GF-D8 (cell line): ENCODE data around the gene NETO1.

Experiments used
- DNase-seq: peaks from one replicate; lab custom pipeline; 2025; lab: John Stamatoyannopoulos, UW

The NETO1 gene

DNA sequence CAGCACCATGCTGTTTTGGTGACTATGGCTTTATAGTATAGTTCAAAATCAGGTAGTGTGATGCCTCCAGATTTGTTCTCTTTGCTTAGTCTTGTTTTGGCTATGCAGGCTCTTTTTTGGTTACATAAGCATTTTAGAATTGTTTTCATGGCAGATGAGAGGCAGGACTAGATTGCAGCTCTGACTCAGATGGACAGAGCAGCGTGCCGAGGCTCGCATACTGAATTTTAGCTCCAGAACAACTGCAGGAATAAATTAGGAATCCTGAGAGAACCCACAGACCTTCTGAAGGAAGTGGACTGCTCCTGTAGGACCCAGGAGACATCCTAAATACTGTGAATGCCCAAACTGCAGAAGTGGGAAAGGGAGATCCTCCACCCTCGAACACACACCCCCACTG is 141.6 kb downstream of the NETO1 start:
- no peak for DNase-seq

DNA sequence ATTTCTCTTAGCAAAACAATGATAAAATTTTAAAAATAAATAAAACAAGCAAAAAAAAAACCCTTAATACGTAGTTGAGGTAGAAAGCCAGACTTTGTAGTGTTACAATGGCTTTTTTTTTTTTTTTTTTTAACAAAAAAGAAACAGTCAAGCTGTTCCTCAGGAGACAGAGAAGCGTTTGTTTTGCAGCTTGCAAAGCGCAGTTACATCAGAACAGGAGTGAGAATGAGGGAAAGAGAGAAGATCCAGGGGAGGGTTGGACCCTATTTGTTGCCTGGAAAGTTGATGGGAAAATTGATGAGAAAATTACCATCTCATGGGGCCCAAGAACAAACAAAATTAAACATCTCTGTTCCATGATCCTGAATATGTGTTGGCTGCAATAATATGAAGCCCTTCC is 146.5 kb downstream of the NETO1 start:
- DNase-seq = no peak

DNA sequence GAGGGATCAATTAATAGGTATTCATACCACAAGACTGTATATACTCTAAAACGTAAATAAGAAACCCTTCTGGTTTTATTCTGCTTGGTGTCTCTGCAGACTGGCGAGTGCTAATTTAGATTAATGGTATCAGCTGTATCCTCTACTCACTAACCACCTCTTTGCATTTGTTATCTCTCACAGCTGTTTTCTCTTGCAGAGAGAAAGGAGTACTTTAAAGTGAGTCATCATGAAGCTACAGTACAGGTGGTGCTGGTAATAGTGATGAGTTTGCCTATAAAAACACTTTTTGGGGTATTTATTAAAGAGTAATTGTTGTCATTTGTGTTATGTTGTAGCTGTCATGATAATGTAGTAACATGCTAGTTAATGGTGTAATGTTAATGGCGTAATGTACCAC is 147.7 kb downstream of the NETO1 start:
- DNase-seq = no peak

DNA sequence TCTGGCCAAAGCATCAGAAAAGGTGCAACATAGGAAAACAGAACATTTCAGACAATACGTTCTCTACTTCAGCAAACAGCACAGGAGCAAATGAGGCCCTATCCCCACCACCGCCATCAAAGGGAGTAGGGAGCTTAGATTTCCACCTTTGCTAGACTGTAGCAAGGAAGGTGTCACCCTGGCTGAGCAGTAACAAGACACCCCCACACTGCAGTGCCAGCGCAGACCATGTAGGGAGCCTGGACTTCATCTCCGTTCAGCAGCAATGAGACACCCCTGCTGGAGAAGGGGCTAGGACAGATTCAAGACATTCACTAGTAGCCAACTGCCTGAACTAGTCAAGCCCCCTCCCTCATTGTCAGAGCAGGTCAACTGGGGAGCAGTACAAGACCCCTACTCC is 163.6 kb downstream of the NETO1 start:
- no peak for DNase-seq

DNA sequence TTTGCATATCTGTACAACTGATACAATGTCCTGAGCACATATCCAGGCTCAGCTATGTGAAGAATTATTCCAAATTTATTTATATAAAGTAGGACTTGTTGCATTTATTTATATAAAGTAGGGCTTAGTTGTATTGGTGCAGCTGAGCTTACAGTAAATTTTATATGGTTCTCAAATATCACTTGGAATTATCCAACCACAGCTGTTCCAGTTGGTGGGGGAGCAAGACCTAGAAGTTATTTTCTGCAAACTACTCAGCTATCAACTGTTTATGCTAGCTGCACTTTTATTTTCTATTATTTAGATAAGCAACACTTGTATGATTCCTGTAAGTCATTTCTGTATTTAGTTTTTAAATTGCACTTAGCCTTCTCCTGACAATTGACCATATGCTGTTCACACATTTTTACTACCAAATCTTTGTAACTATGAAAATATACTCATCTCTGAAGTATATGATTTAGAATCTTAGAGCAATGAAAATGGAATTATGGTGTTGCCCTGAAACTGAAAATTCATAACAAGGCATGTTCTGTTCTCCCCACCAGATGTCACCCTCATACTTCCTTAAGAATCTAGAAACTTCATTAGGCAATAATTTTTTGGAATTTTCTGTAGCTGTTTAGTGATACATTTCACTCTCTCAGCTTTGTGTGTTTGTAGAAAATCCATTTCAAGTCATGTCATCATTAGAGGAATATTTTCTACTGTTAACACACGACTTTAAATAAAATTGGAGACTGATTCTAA is 166.7 kb downstream of the NETO1 start:
- no peak for DNase-seq

DNA sequence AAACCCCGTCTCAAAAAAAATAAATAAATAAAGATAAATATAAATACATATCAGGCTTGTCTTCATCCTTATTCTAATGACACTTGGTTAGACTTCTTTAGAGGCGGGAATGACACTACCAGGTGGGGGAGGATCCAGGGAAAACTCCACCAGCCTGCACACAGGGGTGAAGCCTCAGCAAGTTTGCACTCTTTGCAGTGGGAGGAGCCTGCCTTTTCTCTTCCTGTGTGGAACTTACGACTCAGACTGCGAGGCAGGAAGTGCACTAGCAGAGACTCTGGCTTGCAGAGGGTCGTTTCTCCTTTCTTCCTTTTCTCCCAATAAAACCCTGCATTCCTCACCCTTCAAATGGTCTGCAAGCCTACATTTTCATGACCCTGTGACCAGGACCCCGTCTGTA is 170.1 kb downstream of the NETO1 start:
- DNase-seq = no peak

DNA sequence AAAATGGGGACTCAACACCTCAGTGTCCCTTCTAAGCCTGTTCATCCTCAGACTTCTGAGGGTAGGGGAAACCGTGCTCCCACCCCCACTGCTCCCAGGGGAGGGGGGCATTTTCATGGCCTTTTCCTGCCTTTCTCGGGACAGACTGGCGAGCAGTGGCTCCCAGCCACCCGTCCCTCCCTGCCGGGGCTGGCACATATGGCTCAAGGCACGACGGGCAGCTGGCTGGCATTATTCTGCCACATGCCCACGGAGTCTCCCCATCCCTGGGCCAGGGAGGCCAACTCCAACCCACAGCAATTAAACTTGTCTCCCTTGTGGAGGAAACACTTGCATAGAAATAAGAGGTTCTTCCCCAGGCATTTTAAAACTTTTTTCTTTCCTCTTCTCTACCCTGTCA is 175.2 kb downstream of the NETO1 start:
- no peak for DNase-seq
